ENCODE data around the gene KIF25.

DNA sequence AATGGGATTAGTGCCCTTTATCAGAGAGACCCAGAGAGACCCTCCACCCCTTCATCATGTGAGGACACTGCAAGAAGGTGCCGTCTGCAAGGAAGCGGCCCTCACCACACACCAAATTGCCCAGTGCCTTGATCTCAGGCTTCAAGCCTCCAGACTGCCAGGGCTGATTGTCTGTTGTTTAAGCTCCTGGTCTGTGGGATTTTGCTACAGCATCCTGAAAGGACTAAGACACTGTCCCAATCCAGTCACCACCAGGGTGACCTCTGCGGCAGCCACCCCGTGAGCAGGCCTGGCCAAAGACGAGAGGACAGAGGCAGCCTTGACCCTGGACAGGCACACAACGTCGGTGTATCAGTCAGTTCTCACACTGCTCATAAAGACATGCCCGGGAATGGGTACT is 95.1 kb downstream of the KIF25 start:
- TF ChIP-seq, protein P1, sequence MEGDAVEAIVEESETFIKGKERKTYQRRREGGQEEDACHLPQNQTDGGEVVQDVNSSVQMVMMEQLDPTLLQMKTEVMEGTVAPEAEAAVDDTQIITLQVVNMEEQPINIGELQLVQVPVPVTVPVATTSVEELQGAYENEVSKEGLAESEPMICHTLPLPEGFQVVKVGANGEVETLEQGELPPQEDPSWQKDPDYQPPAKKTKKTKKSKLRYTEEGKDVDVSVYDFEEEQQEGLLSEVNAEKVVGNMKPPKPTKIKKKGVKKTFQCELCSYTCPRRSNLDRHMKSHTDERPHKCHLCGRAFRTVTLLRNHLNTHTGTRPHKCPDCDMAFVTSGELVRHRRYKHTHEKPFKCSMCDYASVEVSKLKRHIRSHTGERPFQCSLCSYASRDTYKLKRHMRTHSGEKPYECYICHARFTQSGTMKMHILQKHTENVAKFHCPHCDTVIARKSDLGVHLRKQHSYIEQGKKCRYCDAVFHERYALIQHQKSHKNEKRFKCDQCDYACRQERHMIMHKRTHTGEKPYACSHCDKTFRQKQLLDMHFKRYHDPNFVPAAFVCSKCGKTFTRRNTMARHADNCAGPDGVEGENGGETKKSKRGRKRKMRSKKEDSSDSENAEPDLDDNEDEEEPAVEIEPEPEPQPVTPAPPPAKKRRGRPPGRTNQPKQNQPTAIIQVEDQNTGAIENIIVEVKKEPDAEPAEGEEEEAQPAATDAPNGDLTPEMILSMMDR (conservative IDR thresholded peaks at IDR 0.05 in 1 of 2, IDR thresholded peaks at IDR 0.05 in 1 of 2; ENCODE audit: extremely low read depth in 1 of 2, insufficient read depth in 1 of 2, low read depth in 1 of 2, low read length in 2 of 2): no peak
- no peak for TF ChIP-seq EZH2 (IDR thresholded peaks at IDR 0.05; ENCODE audit: borderline replicate concordance, low read length)

All from mammary epithelial cell (primary cell).